Measurements from ENCODE around the gene OR13C9. TPM values are rescaled to one million over a fixed set of nuclear protein-coding genes. Genes with fewer than 3 reads are reported as not detected.

The OR13C9 gene
- total RNA-seq, 1 experiment from 2014 or later = not detected

DNA sequence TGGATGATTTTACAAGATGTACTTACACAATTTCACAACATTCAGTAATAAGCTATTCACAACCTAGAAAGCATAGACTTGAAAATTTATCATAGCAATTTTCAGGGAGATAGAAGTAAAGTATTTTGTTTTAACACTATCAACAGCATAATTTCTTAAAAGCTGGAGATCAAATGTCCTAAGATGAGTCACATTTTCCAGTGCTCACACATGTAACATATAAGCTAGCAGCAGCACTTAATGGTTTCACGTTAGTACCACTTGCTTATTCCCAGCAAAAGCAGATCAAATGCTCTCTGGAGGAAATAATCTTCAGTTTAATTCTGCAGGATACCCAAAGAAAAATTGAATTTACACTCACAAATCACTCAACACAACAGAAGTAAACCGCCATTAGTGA is 42.5 kb downstream of the OR13C9 start:
- H3K36me3 ChIP-seq (ENCODE audit: low read depth, low read length) = no peaks in the 10 kb centered on the region
- H3K4me2 ChIP-seq (ENCODE audit: low read length) = no peak overlapping the region
- H2AFZ ChIP-seq (ENCODE audit: low read length) = no peak overlapping the region
- H3K9me3 ChIP-seq (ENCODE audit: low read length) = no peaks in the 10 kb centered on the region
- no peaks in the 10 kb centered on the region for H3K27me3 ChIP-seq (ENCODE audit: low read length)
- no peak overlapping the region for H3K9ac ChIP-seq (ENCODE audit: low read length)
- H3K4me3 ChIP-seq (ENCODE audit: low read length) = no peak overlapping the region
- intact Hi-C loops (cut with micrococcal nuclease) = no loop called here
- no peak for TF ChIP-seq EZH2phosphoT487 (IDR thresholded peaks at IDR 0.05; ENCODE audit: borderline replicate concordance, low read length)
- TF ChIP-seq EZH2 (IDR thresholded peaks at IDR 0.05; ENCODE audit: low read length, unreplicated experiment) = no peak
- TF ChIP-seq, protein P1, sequence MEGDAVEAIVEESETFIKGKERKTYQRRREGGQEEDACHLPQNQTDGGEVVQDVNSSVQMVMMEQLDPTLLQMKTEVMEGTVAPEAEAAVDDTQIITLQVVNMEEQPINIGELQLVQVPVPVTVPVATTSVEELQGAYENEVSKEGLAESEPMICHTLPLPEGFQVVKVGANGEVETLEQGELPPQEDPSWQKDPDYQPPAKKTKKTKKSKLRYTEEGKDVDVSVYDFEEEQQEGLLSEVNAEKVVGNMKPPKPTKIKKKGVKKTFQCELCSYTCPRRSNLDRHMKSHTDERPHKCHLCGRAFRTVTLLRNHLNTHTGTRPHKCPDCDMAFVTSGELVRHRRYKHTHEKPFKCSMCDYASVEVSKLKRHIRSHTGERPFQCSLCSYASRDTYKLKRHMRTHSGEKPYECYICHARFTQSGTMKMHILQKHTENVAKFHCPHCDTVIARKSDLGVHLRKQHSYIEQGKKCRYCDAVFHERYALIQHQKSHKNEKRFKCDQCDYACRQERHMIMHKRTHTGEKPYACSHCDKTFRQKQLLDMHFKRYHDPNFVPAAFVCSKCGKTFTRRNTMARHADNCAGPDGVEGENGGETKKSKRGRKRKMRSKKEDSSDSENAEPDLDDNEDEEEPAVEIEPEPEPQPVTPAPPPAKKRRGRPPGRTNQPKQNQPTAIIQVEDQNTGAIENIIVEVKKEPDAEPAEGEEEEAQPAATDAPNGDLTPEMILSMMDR (conservative IDR thresholded peaks at IDR 0.05; ENCODE audit: low read depth, low read length) = no peak
- DNase-seq (no peak), ATAC-seq (no peak)
- no peaks in the 10 kb centered on the region for H3K9me2 ChIP-seq (replicated peaks; ENCODE audit: low read length)
- H3K4me1 ChIP-seq (ENCODE audit: insufficient read depth, low read length) = no peaks in the 10 kb centered on the region
- H3K79me2 ChIP-seq (ENCODE audit: low read length) = no peaks in the 10 kb centered on the region
- H3F3A ChIP-seq (ENCODE audit: low read length, unreplicated experiment) = no peaks in the 10 kb centered on the region
- H3K27ac ChIP-seq (ENCODE audit: low read length) = no peak overlapping the region
- ChIA-PET CTCF (no interaction called here), POLR2A (ENCODE audit: unreplicated experiment) (no interaction called here)
- BruUV-seq (replicated peaks) = no TSS peak
- H4K20me1 ChIP-seq (ENCODE audit: low read length) = no peaks in the 10 kb centered on the region

DNA sequence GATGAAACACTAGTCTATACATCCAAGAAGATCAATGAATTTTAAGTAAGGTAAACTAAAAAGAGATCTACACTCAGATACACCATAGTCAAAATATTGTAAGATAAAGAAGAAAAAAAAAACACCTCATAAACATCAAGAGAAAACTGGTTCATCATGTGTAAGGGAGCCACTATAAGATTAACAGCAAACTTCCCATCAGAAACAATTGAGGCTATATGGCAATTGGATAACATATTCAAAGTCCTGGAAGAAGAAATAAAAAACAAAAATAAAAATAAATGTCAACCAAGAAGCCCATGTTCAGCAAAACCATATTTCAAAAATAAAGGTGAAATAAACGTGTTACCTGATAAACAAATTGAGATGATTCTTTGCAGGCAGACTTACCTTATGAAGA is 45.4 kb downstream of the OR13C9 start:
- no peaks in the 10 kb centered on the region for H3F3A ChIP-seq (ENCODE audit: low read length, unreplicated experiment)
- DNase-seq = no peak
- H3K4me3 ChIP-seq (ENCODE audit: low read length) = no peak overlapping the region
- no peak overlapping the region for H3K27ac ChIP-seq (ENCODE audit: low read length)
- no peaks in the 10 kb centered on the region for H3K36me3 ChIP-seq (ENCODE audit: low read depth, low read length)
- ChIA-PET CTCF (no interaction called here), POLR2A (ENCODE audit: unreplicated experiment) (no interaction called here)
- no peak overlapping the region for H3K9ac ChIP-seq (ENCODE audit: low read length)
- H2AFZ ChIP-seq (ENCODE audit: low read length) = no peak overlapping the region
- intact Hi-C loops (cut with micrococcal nuclease) = no loop called here
- H3K27me3 ChIP-seq (ENCODE audit: low read length) = no peaks in the 10 kb centered on the region
- no peak for ATAC-seq
- H3K4me1 ChIP-seq (ENCODE audit: insufficient read depth, low read length) = no peaks in the 10 kb centered on the region
- no TSS peak for BruUV-seq (replicated peaks)
- TF ChIP-seq EZH2phosphoT487 (IDR thresholded peaks at IDR 0.05; ENCODE audit: borderline replicate concordance, low read length) = no peak
- TF ChIP-seq EZH2 (IDR thresholded peaks at IDR 0.05; ENCODE audit: low read length, unreplicated experiment) = no peak
- TF ChIP-seq, protein P1 (conservative IDR thresholded peaks at IDR 0.05; ENCODE audit: low read depth, low read length) = no peak
- no peaks in the 10 kb centered on the region for H3K79me2 ChIP-seq (ENCODE audit: low read length)
- no peaks in the 10 kb centered on the region for H3K9me2 ChIP-seq (replicated peaks; ENCODE audit: low read length)
- H4K20me1 ChIP-seq (ENCODE audit: low read length) = no peaks in the 10 kb centered on the region
- no peak overlapping the region for H3K4me2 ChIP-seq (ENCODE audit: low read length)
- H3K9me3 ChIP-seq (ENCODE audit: low read length) = no peaks in the 10 kb centered on the region

DNA sequence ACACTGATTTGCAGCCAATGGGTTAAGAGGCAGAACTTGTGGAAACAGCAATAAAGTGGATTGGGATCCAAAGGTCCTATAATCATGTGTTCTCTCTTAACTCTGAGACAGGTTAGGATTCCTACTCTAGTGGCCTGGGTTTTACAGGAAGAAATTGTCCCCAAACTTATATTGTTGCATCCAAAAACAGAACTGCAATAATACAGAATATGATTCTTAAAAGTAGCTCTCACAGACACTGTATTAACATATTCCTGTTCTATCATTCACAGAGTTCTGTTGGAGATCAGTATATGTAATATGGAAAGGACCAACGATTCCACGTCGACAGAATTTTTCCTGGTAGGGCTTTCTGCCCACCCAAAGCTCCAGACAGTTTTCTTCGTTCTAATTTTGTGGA is 49.1 kb downstream of the OR13C9 start, which contains the start of gene OR13C8:
OR13C8 (plus strand) TSS at position 301 of the 400 bp plus-strand sequence; CDS start at position 301, 0 bp downstream.
- no peaks in the 10 kb centered on the region for H3K27me3 ChIP-seq (ENCODE audit: low read length)
- no peaks in the 10 kb centered on the region for H3K36me3 ChIP-seq (ENCODE audit: low read depth, low read length)
- ChIA-PET CTCF (no interaction called here), POLR2A (ENCODE audit: unreplicated experiment) (no interaction called here)
- no peak within 1 kb of the TSS for H3K4me2 ChIP-seq (ENCODE audit: low read length)
- H4K20me1 ChIP-seq (ENCODE audit: low read length) = no peaks in the 10 kb centered on the region
- no TSS peak for BruUV-seq (replicated peaks)
- no peaks in the 10 kb centered on the region for H3K79me2 ChIP-seq (ENCODE audit: low read length)
- H3F3A ChIP-seq (ENCODE audit: low read length, unreplicated experiment) = no peaks in the 10 kb centered on the region
- no peak for DNase-seq
- no peak within 1 kb of the TSS for H3K27ac ChIP-seq (ENCODE audit: low read length)
- no peaks in the 10 kb centered on the region for H3K9me2 ChIP-seq (replicated peaks; ENCODE audit: low read length)
- TF ChIP-seq EZH2phosphoT487 (IDR thresholded peaks at IDR 0.05; ENCODE audit: borderline replicate concordance, low read length) (no peak), EZH2 (IDR thresholded peaks at IDR 0.05; ENCODE audit: low read length, unreplicated experiment) (no peak)
- TF ChIP-seq, protein P1 (conservative IDR thresholded peaks at IDR 0.05; ENCODE audit: low read depth, low read length) = no peak
- no peaks in the 10 kb centered on the region for H3K9me3 ChIP-seq (ENCODE audit: low read length)
- intact Hi-C loops (cut with micrococcal nuclease) = no loop called here
- no peaks in the 10 kb centered on the region for H3K4me1 ChIP-seq (ENCODE audit: insufficient read depth, low read length)
- no peak within 1 kb of the TSS for H3K9ac ChIP-seq (ENCODE audit: low read length)
- ATAC-seq = no peak
- H3K4me3 ChIP-seq (ENCODE audit: low read length) = no peak within 1 kb of the TSS
- H2AFZ ChIP-seq (ENCODE audit: low read length) = no peak within 1 kb of the TSS

Other genes starting within 250 kb of the OR13C9 start
- gene OR13F1, start 113.9 kb downstream of the OR13C9 start, total RNA-seq (2014; rRNA removed) = not detected in 2 replicates
- gene OR13C4, start 91.0 kb downstream of the OR13C9 start, total RNA-seq (2014; rRNA removed) = not detected in 2 replicates
- not detected in 2 replicates for gene OR13C3, start 81.3 kb downstream of the OR13C9 start, total RNA-seq (2014; rRNA removed)
- gene OR13C8, start 49.0 kb downstream of the OR13C9 start, total RNA-seq (2014; rRNA removed) = not detected in 2 replicates
- not detected in 2 replicates for gene OR13C5, start 18.8 kb downstream of the OR13C9 start, total RNA-seq (2014; rRNA removed)
- gene OR13C2, start 12.6 kb downstream of the OR13C9 start, total RNA-seq (2014; rRNA removed) = not detected in 2 replicates
- not detected in 2 replicates for gene OR13D1, start 76.3 kb upstream of the OR13C9 start, total RNA-seq (2014; rRNA removed)
- gene NIPSNAP3A, start 129.5 kb upstream of the OR13C9 start, total RNA-seq (2014; rRNA removed) = 8.6 and 9.1 TPM in 2 replicates
- gene NIPSNAP3B, start 145.9 kb upstream of the OR13C9 start, total RNA-seq (2014; rRNA removed) = 0.26 and 0.58 TPM in 2 replicates

Data from PC-3 (cell line).